ENCODE data around the gene ALPK3.

Gene ALPK3

DNA sequence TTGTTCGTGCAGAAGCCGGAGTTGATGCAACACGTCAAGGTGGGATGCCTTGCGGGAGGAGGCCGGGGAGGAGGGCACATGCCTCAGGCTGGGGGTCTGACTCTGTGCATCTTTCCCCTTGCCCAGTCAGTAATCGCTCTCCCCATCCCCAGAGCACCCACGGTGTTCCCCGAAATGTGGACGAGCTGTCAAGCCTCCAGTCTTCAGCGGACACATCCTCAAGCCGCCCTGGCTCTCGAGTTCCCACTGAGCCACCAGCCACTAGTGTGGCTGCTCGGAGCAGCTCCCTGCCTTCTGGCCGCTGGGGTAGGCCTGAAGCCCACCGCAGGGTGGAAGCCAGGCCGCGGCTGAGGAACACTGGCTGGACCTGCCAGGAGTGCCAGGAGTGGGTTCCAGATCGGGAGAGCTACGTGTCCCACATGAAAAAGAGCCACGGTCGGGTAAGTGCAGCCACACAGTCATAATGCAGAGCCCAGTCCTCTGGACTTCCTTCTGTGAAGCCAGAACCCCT, 18.7 kb upstream of the ALPK3 start:
- DNase-seq, result no peak

- no peak for DNase-seq
These were observed 17.5 kb upstream of the ALPK3 start for GRCh38 chr15:84799511-84800187.

- no peak for DNase-seq
These were observed 16.8 kb upstream of the ALPK3 start for GRCh38 chr15:84800365-84800806.

DNA sequence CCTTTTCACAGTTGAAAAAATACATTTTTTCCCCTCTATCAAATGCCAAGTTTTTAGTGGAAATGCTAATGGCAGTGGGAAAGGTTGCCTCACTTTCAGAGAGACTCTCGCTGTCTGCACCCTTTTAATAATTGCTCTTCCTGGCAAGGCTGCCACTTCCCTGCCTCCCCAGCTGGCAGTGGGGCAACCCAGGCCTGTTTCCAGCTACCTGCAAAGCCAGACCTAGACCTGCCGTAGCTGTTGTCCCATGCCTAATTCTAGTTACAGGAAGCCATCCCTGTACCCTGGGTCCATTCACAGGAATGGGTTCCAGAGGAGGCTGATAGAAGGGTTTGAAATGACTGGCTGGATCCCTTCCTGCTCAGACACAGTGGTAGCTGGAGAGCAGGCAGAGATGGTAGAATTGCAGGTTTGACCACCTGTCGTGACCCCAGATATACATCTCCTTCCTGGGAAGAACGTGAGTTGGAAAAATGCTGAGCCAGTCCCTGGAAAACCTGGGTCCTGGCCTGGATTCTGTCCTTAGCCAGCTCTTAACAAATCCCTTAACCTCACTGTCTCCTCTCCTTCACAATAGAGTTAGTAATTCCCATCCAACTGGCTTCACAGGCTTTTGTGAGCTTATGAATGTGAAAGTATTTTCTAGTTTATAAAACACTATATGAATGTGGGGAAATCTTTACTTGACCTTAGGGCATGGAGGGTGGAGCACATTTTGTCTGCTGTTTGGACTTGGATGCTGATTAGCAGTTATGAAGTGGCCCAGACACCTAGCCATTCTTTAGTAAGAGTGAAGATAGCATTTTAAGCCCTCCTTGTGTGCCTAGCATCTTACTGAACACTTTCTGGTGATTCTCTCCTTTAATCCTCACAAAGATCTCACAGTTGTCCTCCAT, 12.9 kb upstream of the ALPK3 start:
- no peak for DNase-seq

- no peak for DNase-seq
These were observed 11.9 kb upstream of the ALPK3 start for GRCh38 chr15:84805221-84805620.

- DNase-seq, result no peak
These were observed 9.9 kb upstream of the ALPK3 start for GRCh38 chr15:84807228-84807627.

GRCh38 chr15:84810073-84810840, 6.9 kb upstream of the ALPK3 start:
- DNase-seq, result no peak

- no peak for DNase-seq
These were observed 6.0 kb upstream of the ALPK3 start for GRCh38 chr15:84811151-84811550.

GRCh38 chr15:84811828-84812227, 5.3 kb upstream of the ALPK3 start:
- no peak for DNase-seq

DNA sequence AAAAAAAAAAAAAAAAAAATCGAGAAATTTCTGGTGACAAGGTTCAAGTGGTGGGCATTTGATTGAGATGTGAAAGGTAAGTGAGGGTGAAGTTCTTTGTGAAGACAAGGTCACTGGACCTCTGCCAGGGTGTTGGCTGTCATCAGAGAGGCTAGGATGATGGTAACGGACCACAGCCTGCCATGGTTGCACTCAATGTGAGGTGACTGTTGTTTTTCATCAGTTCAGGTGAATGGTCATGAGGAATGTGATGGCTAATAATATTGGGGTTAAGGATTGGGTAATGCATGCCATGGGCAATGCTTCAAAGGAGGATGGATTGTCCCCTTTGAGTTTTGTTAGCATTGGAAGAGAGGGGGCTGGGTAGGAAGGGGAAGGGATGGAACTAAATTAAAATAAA, 4.3 kb upstream of the ALPK3 start:
- no peak for DNase-seq

DNA sequence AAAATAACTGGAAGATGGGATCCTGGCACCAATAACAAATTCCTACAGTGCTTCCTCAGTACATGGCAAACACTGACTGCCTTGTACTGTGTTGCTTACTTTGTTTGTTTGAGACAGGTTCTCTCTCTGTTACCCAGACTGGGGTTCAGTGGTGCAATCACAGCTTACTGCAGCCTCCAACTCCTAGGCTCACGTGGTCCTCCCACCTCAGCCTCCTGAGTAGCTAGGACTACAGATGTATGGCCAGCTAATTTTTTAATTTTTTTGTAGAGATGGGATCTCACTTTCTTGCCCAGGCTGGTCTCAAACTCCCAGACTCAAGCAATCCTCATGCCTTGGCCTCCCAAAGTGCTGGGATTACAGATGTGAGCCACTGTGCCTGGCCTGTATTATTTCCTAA, 3.7 kb upstream of the ALPK3 start:
- no peak for DNase-seq

DNA sequence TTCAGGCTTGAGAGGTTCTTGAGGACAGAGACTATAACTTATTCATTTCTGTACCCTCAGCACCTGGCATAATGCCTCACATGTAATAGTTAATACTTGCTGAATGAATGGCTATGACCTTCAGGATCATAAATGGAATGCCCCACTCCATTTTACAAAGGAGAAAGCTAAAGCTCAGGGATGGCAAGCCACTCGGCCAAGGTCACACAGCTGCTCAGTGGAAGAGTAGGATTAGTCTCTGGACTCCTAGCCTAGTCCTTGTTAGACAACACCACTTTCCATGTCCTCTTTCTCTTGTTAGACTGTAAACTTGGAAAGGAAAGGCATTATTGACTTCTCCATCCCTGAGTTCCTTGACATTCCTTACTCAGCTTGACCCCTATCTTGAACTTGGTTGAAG, 3.2 kb upstream of the ALPK3 start:
- no peak for DNase-seq

- DNase-seq, result no peak
These were observed 2.2 kb upstream of the ALPK3 start for GRCh38 chr15:84814916-84815315.

- no peak for DNase-seq
These were observed 418 bp downstream of the ALPK3 start for GRCh38 chr15:84817466-84818081.

GRCh38 chr15:84818261-84819131, 1.3 kb downstream of the ALPK3 start:
- DNase-seq, result no peak

DNA sequence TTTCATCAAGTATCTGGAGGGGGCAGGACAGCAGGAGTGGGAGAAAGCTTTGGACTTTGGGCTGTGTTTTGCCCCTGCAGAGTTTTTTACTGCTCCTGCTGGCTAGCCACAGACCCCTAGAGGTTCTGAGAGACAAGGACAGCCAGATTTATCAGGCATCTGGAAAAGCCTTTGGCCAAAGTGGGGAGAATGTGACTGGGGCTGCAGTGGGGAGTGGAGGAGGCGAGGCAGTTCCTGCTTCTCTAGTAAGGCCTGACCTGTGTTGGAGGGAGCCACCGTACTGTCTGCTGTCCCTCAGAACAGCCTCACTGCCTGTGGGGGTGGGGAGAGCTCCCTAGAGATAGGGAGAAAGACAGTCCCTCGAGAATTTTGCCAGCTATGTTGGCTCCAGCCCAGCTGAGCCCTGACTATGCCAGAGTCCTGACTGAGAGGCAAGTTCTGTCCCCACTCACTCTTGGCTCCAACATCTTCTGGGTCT, 2.2 kb downstream of the ALPK3 start:
- DNase-seq, result no peak

DNA sequence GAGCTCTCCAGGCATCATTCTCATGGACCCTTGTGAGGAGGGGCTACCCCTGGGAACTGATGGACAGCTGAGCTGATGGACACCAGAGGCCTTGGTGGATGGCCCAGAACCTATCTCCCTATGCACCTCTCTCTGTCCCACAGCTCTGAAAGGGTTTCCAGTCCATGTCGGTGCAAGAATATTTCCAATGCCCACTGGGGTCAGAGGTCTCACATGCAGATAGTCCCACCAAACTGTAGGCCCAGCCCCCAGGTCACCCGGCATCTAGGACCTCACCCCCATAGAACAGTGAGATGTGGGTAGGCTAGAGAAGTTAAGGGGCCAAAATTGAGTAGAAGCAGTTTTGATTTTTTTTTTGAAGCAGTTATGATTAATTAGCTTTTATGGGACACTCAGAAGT, 2.6 kb downstream of the ALPK3 start:
- no peak for DNase-seq

DNA sequence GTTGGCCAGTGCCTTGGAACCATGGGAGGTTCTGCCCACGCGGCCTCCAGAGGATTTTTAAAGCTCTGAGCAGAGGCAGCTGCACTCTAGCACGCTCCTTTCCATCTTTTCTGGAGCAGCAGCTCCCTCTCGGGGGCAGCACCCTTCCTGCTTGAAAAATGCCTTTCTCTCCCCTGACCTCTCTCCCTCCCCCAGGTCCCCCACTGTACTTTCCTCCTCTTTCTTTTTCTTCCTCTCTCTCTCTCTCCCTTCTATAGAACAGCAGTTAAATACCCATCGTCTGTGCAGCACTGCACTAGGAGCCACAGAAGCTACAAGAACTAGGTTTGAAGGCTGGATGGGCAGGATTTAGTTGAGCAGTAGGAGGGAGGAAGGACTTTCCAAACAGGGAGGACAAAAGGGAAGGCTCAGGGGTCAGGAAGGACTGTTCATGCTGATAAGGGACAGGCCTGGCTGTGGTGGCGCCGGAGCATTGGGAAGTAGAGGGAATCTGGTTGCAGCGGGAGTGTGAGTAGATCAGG, 4.4 kb downstream of the ALPK3 start:
- no peak for DNase-seq

DNA sequence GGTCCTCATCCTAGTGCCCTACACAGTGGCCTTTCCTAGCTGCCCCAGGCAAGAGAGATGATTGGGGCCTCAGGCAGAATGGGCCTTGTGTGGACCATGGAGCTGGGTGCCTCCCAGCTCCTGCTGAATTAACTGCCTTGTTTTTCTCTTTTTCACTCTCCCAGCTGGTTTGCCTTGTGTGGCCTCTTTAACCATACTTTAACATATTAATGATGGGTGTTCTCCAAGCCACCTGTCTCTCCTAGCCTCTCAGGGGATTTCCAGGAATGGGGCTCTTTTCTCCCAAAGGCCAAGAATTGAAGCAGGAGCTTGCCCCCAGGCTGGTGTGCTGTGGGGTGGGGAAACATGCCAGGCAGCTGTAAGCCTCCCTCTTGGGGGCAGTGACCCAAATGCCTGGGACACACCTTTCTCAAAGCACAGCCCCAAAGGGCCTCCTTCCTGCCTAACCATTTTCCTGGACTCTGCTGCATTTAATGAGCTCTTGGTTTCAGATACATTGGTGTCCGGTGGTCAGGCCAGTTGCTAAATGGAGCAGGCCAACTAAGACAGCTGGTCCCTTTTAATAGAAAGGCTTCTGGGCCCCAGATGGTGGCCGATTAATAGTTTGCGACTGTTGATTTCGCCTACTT, 5.6 kb downstream of the ALPK3 start:
- no peak for DNase-seq

GRCh38 chr15:84823282-84823878, 6.2 kb downstream of the ALPK3 start:
- DNase-seq, result no peak
